SK-N-SH treated with all-trans-retinoic acid at 6 μM for 48 hours (cell line): ENCODE results near the gene BBS9.

Experiments
- ATAC-seq: fragments of 200-7000 bp; cut with Tn5 transposase; 3 replicates; pipeline ENCODE4 v1.9.1; 2020; ENCODE audit warnings: mild to moderate bottlenecking, moderate library complexity
- ARNTL ChIP-seq: fragments of 450-650 bp; formaldehyde crosslinking; IDR thresholded peaks from 2 replicates; pipeline ENCODE4 v1.5.0; 2020; ENCODE audit warnings: low read depth, mild to moderate bottlenecking, moderate library complexity, borderline replicate concordance
- BACH2 ChIP-seq: fragments of 250-450 bp; sonication (Bioruptor Pico); IDR thresholded peaks from 2 replicates; pipeline ENCODE4 v1.9.0; 2021; ENCODE audit warnings: mild to moderate bottlenecking, borderline replicate concordance
- CREB5 ChIP-seq: fragments of 250-450 bp; sonication (Bioruptor Pico); IDR thresholded peaks from 2 replicates; pipeline ENCODE4 v1.5.1; 2020; ENCODE audit warnings: low read depth, mild to moderate bottlenecking, moderate library complexity
- CSDC2 ChIP-seq: fragments of 250-450 bp; sonication (Bioruptor Pico); IDR thresholded peaks from 2 replicates; pipeline ENCODE4 v1.5.0; 2020; ENCODE audit warnings: mild to moderate bottlenecking, moderate library complexity
- CSRNP3 ChIP-seq: fragments of 250-450 bp; sonication (Bioruptor Pico); IDR thresholded peaks from 2 replicates; pipeline ENCODE4 v1.5.1; 2021; ENCODE audit warnings: mild to moderate bottlenecking, moderate library complexity
- GLIS3 ChIP-seq: fragments of 250-450 bp; sonication (Bioruptor Pico); IDR thresholded peaks from 2 replicates; pipeline ENCODE4 v1.5.0; 2020; ENCODE audit warnings: mild to moderate bottlenecking, moderate library complexity
- ISL1 ChIP-seq: fragments of 250-450 bp; sonication (Bioruptor Pico); IDR thresholded peaks from 2 replicates; pipeline ENCODE4 v2.1.2; 2022; ENCODE audit warnings: mild to moderate bottlenecking, moderate library complexity
- OSR1 ChIP-seq: fragments of 250-450 bp; sonication (Bioruptor Pico); IDR thresholded peaks from 2 replicates; pipeline ENCODE4 v1.8.0; 2022; ENCODE audit warnings: moderate library complexity, mild to moderate bottlenecking, inconsistent platforms
- PATZ1 ChIP-seq: fragments of 250-450 bp; sonication (Bioruptor Pico); IDR thresholded peaks from 2 replicates; pipeline ENCODE4 v1.8.0; 2020; ENCODE audit warnings: mild to moderate bottlenecking, moderate library complexity, borderline replicate concordance
- PPARA ChIP-seq: fragments of 250-450 bp; sonication (Bioruptor Pico); IDR thresholded peaks from 2 replicates; pipeline ENCODE4 v1.5.0; 2020; ENCODE audit warnings: mild to moderate bottlenecking, borderline replicate concordance
- RARB ChIP-seq: fragments of 250-450 bp; sonication (Bioruptor Pico); IDR thresholded peaks from 2 replicates; pipeline ENCODE4 v1.8.0; 2021; ENCODE audit warnings: mild to moderate bottlenecking, moderate library complexity
- SNAI2 ChIP-seq: fragments of 250-450 bp; sonication (Bioruptor Pico); IDR thresholded peaks from 2 replicates; pipeline ENCODE4 v1.5.0; 2020; ENCODE audit warnings: mild to moderate bottlenecking, moderate library complexity
- TOX ChIP-seq: fragments of 250-450 bp; sonication (Bioruptor Pico); IDR thresholded peaks from 2 replicates; pipeline ENCODE4 v1.8.0; 2021; ENCODE audit warnings: mild to moderate bottlenecking, moderate library complexity, borderline replicate concordance
- TSHZ2 ChIP-seq: fragments of 250-450 bp; sonication (Bioruptor Pico); IDR thresholded peaks from 2 replicates; pipeline ENCODE4 v1.5.0; 2020; ENCODE audit warnings: mild to moderate bottlenecking, moderate library complexity
- ZC3H10 ChIP-seq: fragments of 250-450 bp; sonication (Bioruptor Pico); IDR thresholded peaks from 2 replicates; pipeline ENCODE4 v1.5.1; 2021; ENCODE audit warnings: mild to moderate bottlenecking, moderate library complexity
- ZFP3 ChIP-seq: fragments of 250-450 bp; sonication (Bioruptor Pico); IDR thresholded peaks from 2 replicates; pipeline ENCODE4 v1.5.0; 2020; ENCODE audit warnings: mild to moderate bottlenecking, moderate library complexity
- ZFP30 ChIP-seq: fragments of 450-650 bp; formaldehyde crosslinking; IDR thresholded peaks from 2 replicates; pipeline ENCODE4 v1.5.0; 2022; ENCODE audit warnings: mild to moderate bottlenecking, moderate library complexity
- ZNF565 ChIP-seq: fragments of 450-650 bp; formaldehyde crosslinking; conservative IDR thresholded peaks from 2 replicates; pipeline ENCODE4 v1.5.0; 2020; ENCODE audit warnings: low read depth, mild to moderate bottlenecking, moderate library complexity
- ZNF70 ChIP-seq: fragments of 450-650 bp; formaldehyde crosslinking; IDR thresholded peaks from 2 replicates; pipeline ENCODE4 v1.5.0; 2020; ENCODE audit warnings: mild to moderate bottlenecking, moderate library complexity
- ZNF8 ChIP-seq: fragments of 450-650 bp; formaldehyde crosslinking; IDR thresholded peaks from 2 replicates; pipeline ENCODE4 v1.5.0; 2020; ENCODE audit warnings: mild to moderate bottlenecking, moderate library complexity

BBS9 gene

GRCh38 chr7:33185786-33186185 is 56.4 kb downstream of the BBS9 start:
- no peak for TF ChIP-seq ZFP3 (CRISPR knock-in tag)
- no peak for TF ChIP-seq ISL1 (CRISPR knock-in tag)
- no peak for TF ChIP-seq ZNF8
- no peak for TF ChIP-seq ARNTL (CRISPR knock-in tag)
- no peak for TF ChIP-seq SNAI2 (CRISPR knock-in tag)
- TF ChIP-seq OSR1 (CRISPR knock-in tag), result no peak
- no peak for TF ChIP-seq TOX (CRISPR knock-in tag)
- no peak for TF ChIP-seq PPARA (CRISPR knock-in tag)
- no peak for TF ChIP-seq ZFP30 (CRISPR knock-in tag)
- TF ChIP-seq CSDC2 (CRISPR knock-in tag), result no peak
- no peak for TF ChIP-seq CSRNP3 (CRISPR knock-in tag)
- no peak for TF ChIP-seq ZNF70
- no peak for TF ChIP-seq TSHZ2 (CRISPR knock-in tag)
- TF ChIP-seq ZC3H10, result no peak
- TF ChIP-seq PATZ1, result no peak
- no peak for TF ChIP-seq RARB (CRISPR knock-in tag)
- ATAC-seq, result peak; percentile 98

GRCh38 chr7:33186192-33186591 is 56.8 kb downstream of the BBS9 start:
- no peak for TF ChIP-seq TSHZ2 (CRISPR knock-in tag)
- TF ChIP-seq, all 23 proteins: peak for 0
- ATAC-seq, result peak; percentile 84

- no peak for ATAC-seq
- TF ChIP-seq GLIS3 (no peak), ZNF565 (CRISPR knock-in tag) (no peak), SNAI2 (CRISPR knock-in tag) (no peak), ZFP30 (CRISPR knock-in tag) (no peak), ISL1 (CRISPR knock-in tag) (no peak), ZNF70 (no peak), RARB (CRISPR knock-in tag) (no peak), BACH2 (CRISPR knock-in tag) (no peak)
Measured at GRCh38 chr7:33190688-33191304, 61.4 kb downstream of the BBS9 start.

- ATAC-seq, result peak; percentile 50; the same call in 2 of the 3 replicates
- TF ChIP-seq ZC3H10, result no peak
- no peak for TF ChIP-seq TSHZ2 (CRISPR knock-in tag)
- no peak for TF ChIP-seq PPARA (CRISPR knock-in tag)
- no peak for TF ChIP-seq CREB5
Measured at GRCh38 chr7:33191340-33191739, 62.0 kb downstream of the BBS9 start.
